Activated CD4-positive, CD25-positive, alpha-beta regulatory T cell treated with anti-CD3 and anti-CD28 coated beads, Interleukin-2, amount 50 U/mL, for 24 hours (primary cell): Measurements from ENCODE around the gene NGFR.

Experiments
- ATAC-seq, 2 donors: fragments of 150-1000 bp; cut with Tn5 transposase; one replicate each; pipeline ENCODE4 v1.10.0; 2021; ENCODE audit warnings: mild to moderate bottlenecking in 1 of 2, moderate library complexity in 1 of 2

The NGFR gene

GRCh38 chr17:49518346-49519078 lies 23.4 kb downstream of the NGFR start:
- ATAC-seq: no peak

DNA sequence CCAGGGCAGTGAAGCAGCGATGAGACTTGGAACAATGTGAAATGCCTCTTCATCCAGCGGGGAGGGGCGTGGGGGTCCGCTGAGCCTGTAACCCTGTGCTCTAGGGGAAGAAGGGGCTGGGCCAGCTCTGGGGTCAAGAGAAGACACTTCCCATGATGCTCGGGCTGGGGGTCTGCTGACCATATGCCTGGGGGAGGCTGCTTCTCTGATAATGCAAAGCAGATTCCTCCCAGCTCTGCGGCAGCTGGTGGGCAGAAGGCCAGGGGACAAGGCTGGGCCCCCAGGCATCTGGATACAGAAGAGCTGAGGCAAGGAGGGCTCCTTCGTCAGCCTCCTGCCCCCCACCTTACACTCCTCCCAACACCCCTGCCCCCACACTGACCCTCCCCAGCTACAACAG lies 24.7 kb downstream of the NGFR start:
- no peak for ATAC-seq

DNA sequence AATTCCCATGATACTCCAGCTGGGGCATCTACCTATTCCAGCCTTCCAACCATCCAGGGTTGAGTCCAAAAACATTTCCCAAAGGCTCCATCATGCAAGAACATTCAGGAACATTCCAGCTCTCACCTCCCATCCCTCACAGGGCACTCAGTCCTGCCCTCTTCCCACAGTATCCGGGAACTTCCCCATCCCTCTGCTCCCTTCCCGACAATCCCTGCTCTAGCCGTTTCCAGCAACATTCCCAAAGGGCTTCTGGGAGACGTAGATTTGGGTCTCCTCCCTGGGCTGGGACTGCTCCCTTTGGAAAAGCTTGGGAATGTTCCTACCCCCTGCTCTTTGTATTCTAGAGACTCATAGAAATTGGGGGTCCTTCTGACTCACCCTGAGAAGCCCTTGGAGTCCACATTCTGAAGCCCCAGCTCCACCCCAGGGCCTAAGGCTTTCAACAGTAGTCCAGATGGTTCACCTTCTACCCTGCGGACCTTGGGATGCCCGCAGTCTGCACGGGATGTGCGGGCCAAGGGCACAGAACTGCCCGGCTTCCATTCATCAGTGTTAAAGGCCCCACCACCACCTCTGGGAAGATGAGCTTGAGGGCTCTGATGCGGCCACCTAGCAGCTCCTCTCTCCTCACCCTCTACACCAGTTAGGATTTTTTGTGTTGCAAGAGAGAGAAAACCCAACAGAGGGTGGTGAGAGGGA lies 25.4 kb downstream of the NGFR start:
- no peak for ATAC-seq

- no peak for ATAC-seq
These were observed 26.0 kb downstream of the NGFR start for GRCh38 chr17:49521088-49521450.

GRCh38 chr17:49521471-49522356 lies 26.6 kb downstream of the NGFR start:
- ATAC-seq: no peak

GRCh38 chr17:49522357-49522890 lies 27.3 kb downstream of the NGFR start:
- ATAC-seq: no peak

DNA sequence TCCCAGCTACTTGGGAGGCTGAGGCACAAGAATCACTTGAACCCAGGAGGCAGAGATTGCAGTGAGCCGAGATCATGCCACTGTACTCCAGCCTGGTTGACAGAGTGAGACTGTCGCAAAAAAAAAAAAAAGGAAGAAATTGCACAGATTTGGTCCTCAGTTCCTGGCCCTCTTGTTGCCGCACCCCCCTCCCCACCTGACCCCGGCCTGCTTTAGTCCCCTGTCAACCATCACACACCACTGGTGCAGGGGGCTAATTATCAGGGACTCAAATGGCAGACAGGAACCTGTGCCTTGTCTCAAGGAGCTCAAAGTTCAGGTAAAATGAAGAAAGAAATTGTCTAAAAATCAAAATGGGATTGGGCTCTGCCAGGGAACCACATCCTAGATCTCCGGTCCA lies 28.1 kb downstream of the NGFR start:
- ATAC-seq: no peak

GRCh38 chr17:49523706-49524472 lies 28.8 kb downstream of the NGFR start:
- peak in 1 of 2 donors; percentile 89 for ATAC-seq

- no peak for ATAC-seq
These were observed 29.6 kb downstream of the NGFR start for GRCh38 chr17:49524473-49525359.

GRCh38 chr17:49525831-49526741 lies 31.0 kb downstream of the NGFR start:
- no peak for ATAC-seq

GRCh38 chr17:49527927-49528651 lies 33.0 kb downstream of the NGFR start:
- no peak for ATAC-seq

DNA sequence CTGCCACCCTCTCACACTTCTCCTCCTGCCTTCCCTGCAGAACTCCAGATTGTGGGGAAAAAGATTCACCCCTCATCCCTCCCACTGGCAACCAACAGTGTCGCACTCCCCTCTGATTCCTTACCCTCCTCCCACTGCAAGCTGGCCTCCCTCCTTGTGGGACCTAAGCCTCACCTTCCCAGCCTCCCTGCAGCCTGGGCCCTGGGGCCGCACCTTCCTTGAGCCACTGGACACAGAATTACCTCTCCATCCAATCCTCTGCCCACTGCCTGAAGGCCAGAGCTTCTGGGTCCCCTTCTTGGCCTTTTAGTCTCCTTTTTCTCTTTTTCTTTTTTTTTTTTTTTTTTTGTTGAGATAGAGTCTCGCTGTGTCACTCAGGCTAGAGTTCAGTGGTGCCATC lies 33.9 kb downstream of the NGFR start:
- ATAC-seq: no peak

GRCh38 chr17:49530118-49530517 lies 35.0 kb downstream of the NGFR start:
- ATAC-seq: no peak

- ATAC-seq: no peak
These were observed 48.8 kb downstream of the NGFR start for GRCh38 chr17:49543860-49544259.

- ATAC-seq: no peak
These were observed 50.0 kb downstream of the NGFR start for GRCh38 chr17:49545007-49545660.

- ATAC-seq: no peak
These were observed 50.9 kb downstream of the NGFR start for GRCh38 chr17:49545806-49546545.

- no peak for ATAC-seq
These were observed 51.7 kb downstream of the NGFR start for GRCh38 chr17:49546546-49547535.
